C4-2B (cell line): ENCODE results near the gene SNTG2.

Source experiments
- ZFX ChIP-seq: fragments of 450-650 bp; IDR thresholded peaks from 2 replicates; pipeline ENCODE4 v1.6.1; 2017
- TF ChIP-seq, protein P1 (sequence below): fragments of 450-650 bp; conservative IDR thresholded peaks from 2 replicates; pipeline ENCODE4 v1.5.1; 2017; ENCODE audit warnings: mild to moderate bottlenecking

DNA sequence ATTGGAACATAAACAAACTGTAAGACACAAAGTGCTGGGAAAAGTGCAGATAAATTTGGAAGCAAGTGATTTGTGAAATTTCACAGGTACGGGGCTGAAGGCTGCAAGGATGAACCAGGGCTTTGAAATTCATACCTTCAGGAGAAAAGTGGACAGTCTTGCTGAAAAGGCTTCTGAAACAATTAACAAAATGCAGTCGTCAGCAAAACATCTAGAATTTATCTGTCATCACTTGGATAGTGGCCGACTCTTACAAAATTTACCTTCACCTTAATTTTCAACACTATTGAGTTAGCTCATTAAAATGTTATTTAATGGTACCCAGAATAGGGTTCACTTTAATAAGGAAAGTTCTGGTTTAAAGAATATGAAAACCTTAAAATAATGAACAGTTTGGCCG, 138.3 kb downstream of the SNTG2 start:
- TF ChIP-seq, protein P1, sequence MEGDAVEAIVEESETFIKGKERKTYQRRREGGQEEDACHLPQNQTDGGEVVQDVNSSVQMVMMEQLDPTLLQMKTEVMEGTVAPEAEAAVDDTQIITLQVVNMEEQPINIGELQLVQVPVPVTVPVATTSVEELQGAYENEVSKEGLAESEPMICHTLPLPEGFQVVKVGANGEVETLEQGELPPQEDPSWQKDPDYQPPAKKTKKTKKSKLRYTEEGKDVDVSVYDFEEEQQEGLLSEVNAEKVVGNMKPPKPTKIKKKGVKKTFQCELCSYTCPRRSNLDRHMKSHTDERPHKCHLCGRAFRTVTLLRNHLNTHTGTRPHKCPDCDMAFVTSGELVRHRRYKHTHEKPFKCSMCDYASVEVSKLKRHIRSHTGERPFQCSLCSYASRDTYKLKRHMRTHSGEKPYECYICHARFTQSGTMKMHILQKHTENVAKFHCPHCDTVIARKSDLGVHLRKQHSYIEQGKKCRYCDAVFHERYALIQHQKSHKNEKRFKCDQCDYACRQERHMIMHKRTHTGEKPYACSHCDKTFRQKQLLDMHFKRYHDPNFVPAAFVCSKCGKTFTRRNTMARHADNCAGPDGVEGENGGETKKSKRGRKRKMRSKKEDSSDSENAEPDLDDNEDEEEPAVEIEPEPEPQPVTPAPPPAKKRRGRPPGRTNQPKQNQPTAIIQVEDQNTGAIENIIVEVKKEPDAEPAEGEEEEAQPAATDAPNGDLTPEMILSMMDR = no peak
- no peak for TF ChIP-seq ZFX
